ENCODE measurements around the gene MAP2K5.
A peak's percentile ranks its signal among the peaks of the same experiment; 100 is the strongest.

Gene MAP2K5

DNA sequence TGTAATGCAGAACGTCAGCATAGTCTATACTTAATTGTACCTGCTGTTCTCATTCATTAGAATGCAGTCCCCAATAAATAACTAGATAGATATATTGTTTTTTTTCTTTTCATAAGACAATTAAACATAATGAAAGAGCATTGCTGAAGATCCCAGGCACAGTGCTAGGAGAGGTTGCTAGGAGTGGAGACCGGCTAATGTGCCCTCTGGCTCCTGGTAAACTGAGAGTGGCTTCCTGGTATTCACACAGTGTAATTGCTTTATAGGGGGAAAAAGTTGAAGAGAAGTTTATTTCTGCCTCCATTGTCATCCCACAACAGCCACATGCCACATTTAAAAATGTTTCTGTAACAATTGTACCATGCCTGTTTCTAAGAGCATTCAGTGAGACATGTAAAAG lies 135.6 kb downstream of the MAP2K5 start:
- no peak for DNase-seq (ENCODE audit: low read depth)
- TF ChIP-seq CTCF (conservative IDR thresholded peaks at IDR 0.05; ENCODE audit: low read depth, low read length): no peak
- no peak overlapping the region for H3K4me3 ChIP-seq (ENCODE audit: low read length)

DNA sequence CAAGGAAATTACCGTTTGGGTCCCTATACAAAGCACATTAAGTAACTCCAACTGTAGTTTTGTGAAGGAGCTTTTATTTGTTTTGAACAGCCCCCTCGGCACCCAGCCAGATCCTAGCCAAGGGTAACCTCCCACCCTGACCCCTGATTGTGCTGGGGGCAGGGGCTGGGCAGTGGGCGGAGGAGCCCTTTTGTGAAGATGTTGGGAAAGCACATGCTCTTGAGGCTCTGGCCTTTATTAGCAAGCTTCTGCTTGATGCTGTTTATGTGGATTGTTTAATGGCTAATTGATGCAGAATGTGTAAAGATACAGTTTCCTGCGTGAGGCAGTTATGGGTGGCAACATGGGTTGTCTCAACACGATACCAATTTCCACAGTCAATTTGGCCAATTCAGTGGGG lies 136.5 kb downstream of the MAP2K5 start:
- no peak for DNase-seq (ENCODE audit: low read depth)

DNA sequence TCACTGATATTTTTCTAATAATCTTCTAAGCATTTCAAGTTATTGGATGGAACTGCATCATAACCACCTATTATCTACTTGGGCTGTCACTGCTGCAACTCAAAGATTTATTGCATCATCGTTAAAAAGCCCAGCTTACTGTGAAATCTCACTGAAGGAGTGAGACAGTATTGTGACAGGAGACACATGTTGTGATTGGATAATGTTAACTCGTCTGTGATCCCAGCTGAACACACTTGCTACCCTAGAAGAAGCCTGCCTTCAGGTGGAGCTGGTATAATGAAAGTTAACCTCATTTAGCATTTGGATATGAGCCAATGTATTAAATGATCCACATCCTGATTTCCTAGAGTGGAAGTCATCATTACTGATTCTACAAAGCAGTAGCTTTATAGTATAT lies 138.1 kb downstream of the MAP2K5 start:
- DNase-seq (ENCODE audit: low read depth): no peak
- no peak for TF ChIP-seq CTCF (conservative IDR thresholded peaks at IDR 0.05; ENCODE audit: low read depth, low read length)
- H3K4me3 ChIP-seq (ENCODE audit: low read length): no peak overlapping the region

More for the DNA sequence above, 136.5 kb downstream of the MAP2K5 start:
- no peak overlapping the region for H3K4me3 ChIP-seq (ENCODE audit: low read length)
- no peak for TF ChIP-seq CTCF (conservative IDR thresholded peaks at IDR 0.05; ENCODE audit: low read depth, low read length)

GRCh38 chr15:67685008-67685599 lies 142.6 kb downstream of the MAP2K5 start:
- peak; percentile 23 for DNase-seq (ENCODE audit: low read depth)
- no peak for TF ChIP-seq CTCF (conservative IDR thresholded peaks at IDR 0.05; ENCODE audit: low read depth, low read length)
- H3K4me3 ChIP-seq (ENCODE audit: low read length): no peak overlapping the region

GRCh38 chr15:67685716-67686115 lies 143.2 kb downstream of the MAP2K5 start:
- no peak for DNase-seq (ENCODE audit: low read depth)
- no peak for TF ChIP-seq CTCF (conservative IDR thresholded peaks at IDR 0.05; ENCODE audit: low read depth, low read length)
- H3K4me3 ChIP-seq (ENCODE audit: low read length): no peak overlapping the region

- DNase-seq (ENCODE audit: low read depth): no peak
- H3K4me3 ChIP-seq (ENCODE audit: low read length): no peak overlapping the region
- TF ChIP-seq CTCF (conservative IDR thresholded peaks at IDR 0.05; ENCODE audit: low read depth, low read length): no peak
These were observed 148.4 kb downstream of the MAP2K5 start for GRCh38 chr15:67690936-67691335.

DNA sequence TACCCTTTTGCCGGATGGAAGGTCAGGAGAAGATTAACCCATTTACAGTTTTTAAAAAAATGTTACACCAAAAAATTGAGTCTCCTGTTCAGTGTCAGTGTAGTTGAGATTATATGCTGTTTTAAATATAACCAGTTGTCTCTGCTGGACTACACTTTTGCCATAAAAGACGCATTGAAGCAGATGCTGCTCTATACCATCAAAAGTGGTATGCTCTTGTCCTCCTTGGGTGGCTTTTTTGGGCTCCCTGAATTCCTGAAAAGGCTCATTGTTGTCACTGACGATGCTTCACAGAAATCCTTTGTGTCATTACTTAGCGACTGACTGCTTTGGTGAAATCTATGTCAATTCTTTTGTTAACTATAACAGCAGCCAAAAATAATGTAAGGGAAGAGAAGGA lies 148.9 kb downstream of the MAP2K5 start:
- DNase-seq (ENCODE audit: low read depth): no peak
- H3K4me3 ChIP-seq (ENCODE audit: low read length): no peak overlapping the region
- TF ChIP-seq CTCF (conservative IDR thresholded peaks at IDR 0.05; ENCODE audit: low read depth, low read length): no peak
